ENCODE measurements around the gene ACOX1. TPM values are rescaled to one million over a fixed set of nuclear protein-coding genes. Genes with fewer than 3 reads are reported as not detected.

ACOX1 gene
- total and polyA plus RNA-seq, 2 of the 13 experiments (the other 11 are each of a cell fraction or from before 2014, with no cell fraction given) = 86.4 to 120 TPM

- peak; percentile 75 for TF ChIP-seq RARA (CRISPR knock-in tag; IDR thresholded peaks at IDR 0.05)
- peak; percentile 13; the same call in 1 of the 2 replicates for TF ChIP-seq YEATS2 (CRISPR knock-in tag; IDR thresholded peaks at IDR 0.05; ENCODE audit: borderline replicate concordance)
- TF ChIP-seq KDM1A (CRISPR knock-in tag; IDR thresholded peaks at IDR 0.05) = no peak
- 0 out of 2 replicates have a peak, but pooled peaks have one; percentile 16 for TF ChIP-seq ZNF136 (CRISPR knock-in tag; IDR thresholded peaks at IDR 0.05; ENCODE audit: low read depth)
- TF ChIP-seq CTCF (CRISPR knock-in tag; IDR thresholded peaks at IDR 0.05) = 0 out of 2 replicates have a peak, but pooled peaks have one; percentile 8
- TF ChIP-seq ZNF318 (CRISPR knock-in tag; IDR thresholded peaks at IDR 0.05) = peak; percentile 80; the same call in 1 of the 2 replicates
- TF ChIP-seq SPEN (CRISPR knock-in tag; IDR thresholded peaks at IDR 0.05; ENCODE audit: low read depth) = 0 out of 2 replicates have a peak, but pooled peaks have one; percentile 20
- TF ChIP-seq JUN (CRISPR knock-in tag; IDR thresholded peaks at IDR 0.05) = 0 out of 2 replicates have a peak, but pooled peaks have one; percentile 30
- TF ChIP-seq TP53 (CRISPR knock-in tag; conservative IDR thresholded peaks at IDR 0.05) = no peak
- TF ChIP-seq ZBTB7B (CRISPR knock-in tag; IDR thresholded peaks at IDR 0.05) = no peak
- TF ChIP-seq ELF3 (CRISPR knock-in tag; IDR thresholded peaks at IDR 0.05) = peak; percentile 12
- TF ChIP-seq PLSCR1 (CRISPR knock-in tag; IDR thresholded peaks at IDR 0.05; ENCODE audit: borderline replicate concordance) = no peak
- no peak for TF ChIP-seq ZBTB33 (CRISPR knock-in tag; IDR thresholded peaks at IDR 0.05)
- no peak for TF ChIP-seq SMARCC2 (IDR thresholded peaks at IDR 0.05)
- 0 out of 2 replicates have a peak, but pooled peaks have one; percentile 47 for TF ChIP-seq ZNF317 (CRISPR knock-in tag; IDR thresholded peaks at IDR 0.05)
- TF ChIP-seq TOPORS (CRISPR knock-in tag; IDR thresholded peaks at IDR 0.05) = no peak
- TF ChIP-seq POGZ (CRISPR knock-in tag; IDR thresholded peaks at IDR 0.05) = peak; percentile 7; the same call in 1 of the 2 replicates
Observed at GRCh38 chr17:75998327-75998795, 19.4 kb upstream of the ACOX1 start (continued).
